ENCODE measurements around the gene CLRN3.

CLRN3 gene

GRCh38 chr10:127874671-127875448, 17.9 kb downstream of the CLRN3 start:
- no peak for DNase-seq (ENCODE audit: low read depth in 2 of 2)

GRCh38 chr10:127873901-127874470, 18.8 kb downstream of the CLRN3 start:
- DNase-seq (ENCODE audit: low read depth in 2 of 2): no peak

GRCh38 chr10:127872871-127873600, 19.7 kb downstream of the CLRN3 start:
- no peak for DNase-seq (ENCODE audit: low read depth in 2 of 2)

- DNase-seq (ENCODE audit: low read depth in 2 of 2): no peak
These were observed 20.6 kb downstream of the CLRN3 start for GRCh38 chr10:127872011-127872761.

GRCh38 chr10:127871631-127872010, 21.1 kb downstream of the CLRN3 start:
- DNase-seq (ENCODE audit: low read depth in 2 of 2): no peak

GRCh38 chr10:127869329-127869728, 23.4 kb downstream of the CLRN3 start:
- DNase-seq (ENCODE audit: low read depth in 2 of 2): no peak

GRCh38 chr10:127867805-127868204, 24.9 kb downstream of the CLRN3 start:
- no peak for DNase-seq (ENCODE audit: low read depth in 2 of 2)

GRCh38 chr10:127866276-127867013, 26.3 kb downstream of the CLRN3 start:
- no peak for DNase-seq (ENCODE audit: low read depth in 2 of 2)

- no peak for DNase-seq (ENCODE audit: low read depth in 2 of 2)
These were observed 29.4 kb downstream of the CLRN3 start for GRCh38 chr10:127863231-127863825.

GRCh38 chr10:127860592-127860991, 32.1 kb downstream of the CLRN3 start:
- DNase-seq (ENCODE audit: low read depth in 2 of 2): no peak

GRCh38 chr10:127855976-127856375, 36.8 kb downstream of the CLRN3 start:
- no peak for DNase-seq (ENCODE audit: low read depth in 2 of 2)

GRCh38 chr10:127855591-127855881, 37.2 kb downstream of the CLRN3 start:
- no peak for DNase-seq (ENCODE audit: low read depth in 2 of 2)

- DNase-seq (ENCODE audit: low read depth in 2 of 2): no peak
These were observed 37.8 kb downstream of the CLRN3 start for GRCh38 chr10:127854769-127855590.

GRCh38 chr10:127853868-127854768, 38.6 kb downstream of the CLRN3 start:
- DNase-seq (ENCODE audit: low read depth in 2 of 2): peak; percentile 7 to 9

GRCh38 chr10:127852456-127852855, 40.3 kb downstream of the CLRN3 start:
- no peak for DNase-seq (ENCODE audit: low read depth in 2 of 2)

- no peak for DNase-seq (ENCODE audit: low read depth in 2 of 2)
These were observed 41.0 kb downstream of the CLRN3 start for GRCh38 chr10:127851661-127852194.

GRCh38 chr10:127850944-127851343, 41.8 kb downstream of the CLRN3 start:
- no peak for DNase-seq (ENCODE audit: low read depth in 2 of 2)

GRCh38 chr10:127849921-127850320, 42.8 kb downstream of the CLRN3 start:
- no peak for DNase-seq (ENCODE audit: low read depth in 2 of 2)

- no peak for DNase-seq (ENCODE audit: low read depth in 2 of 2)
These were observed 43.5 kb downstream of the CLRN3 start for GRCh38 chr10:127849224-127849623.
